GM15510 (cell line): ENCODE results near the gene RPL21.

ENCODE experiments used
- POLR2A ChIP-seq: IDR thresholded peaks from 3 replicates; pipeline ENCODE4 v1.6.1; 2011; ENCODE audit warnings: borderline replicate concordance; ENCODE audit not compliant: insufficient read length; ENCODE audit errors: extremely low read depth

RPL21 gene

GRCh38 chr13:27273658-27274425 is 22.5 kb downstream of the RPL21 start:
- TF ChIP-seq POLR2A: no peak

GRCh38 chr13:27274631-27275030 is 23.3 kb downstream of the RPL21 start:
- no peak for TF ChIP-seq POLR2A

GRCh38 chr13:27276188-27276587 is 24.8 kb downstream of the RPL21 start:
- TF ChIP-seq POLR2A: no peak

- no peak for TF ChIP-seq POLR2A
Measured at GRCh38 chr13:27279506-27279905, 28.1 kb downstream of the RPL21 start.

- no peak for TF ChIP-seq POLR2A
Measured at GRCh38 chr13:27280009-27280656, 28.8 kb downstream of the RPL21 start.

GRCh38 chr13:27280841-27281240 is 29.5 kb downstream of the RPL21 start:
- no peak for TF ChIP-seq POLR2A

GRCh38 chr13:27281420-27281819 is 30.1 kb downstream of the RPL21 start:
- no peak for TF ChIP-seq POLR2A

GRCh38 chr13:27283906-27284493 is 32.6 kb downstream of the RPL21 start:
- no peak for TF ChIP-seq POLR2A

- no peak for TF ChIP-seq POLR2A
Measured at GRCh38 chr13:27288392-27288791, 37.0 kb downstream of the RPL21 start.

- no peak for TF ChIP-seq POLR2A
Measured at GRCh38 chr13:27289011-27289665, 37.8 kb downstream of the RPL21 start.

- no peak for TF ChIP-seq POLR2A
Measured at GRCh38 chr13:27290715-27291114, 39.4 kb downstream of the RPL21 start.

- TF ChIP-seq POLR2A: no peak
Measured at GRCh38 chr13:27293076-27293691, 41.8 kb downstream of the RPL21 start.

GRCh38 chr13:27293873-27294515 is 42.6 kb downstream of the RPL21 start:
- no peak for TF ChIP-seq POLR2A

GRCh38 chr13:27295096-27295495 is 43.7 kb downstream of the RPL21 start:
- no peak for TF ChIP-seq POLR2A
